Sigmoid colon (tissue), 4 donors: ENCODE measurements around the gene COL4A2.
A peak's percentile ranks its signal among the peaks of the same experiment; 100 is the strongest.

Experiments
- EP300 ChIP-seq, 4 donors: sonication (generic); formaldehyde crosslinking; IDR thresholded peaks; one replicate each; pipeline ENCODE4 v1.6.1; 2017; ENCODE audit warnings: antibody characterized with exemption in 4 of 4
- POLR2A ChIP-seq, 2 donors: fragments of 450-650 bp; IDR thresholded peaks; one replicate each; pipeline ENCODE4 v1.6.1; 2016; ENCODE audit warnings: antibody characterized with exemption in 2 of 2, mild to moderate bottlenecking in 2 of 2, moderate library complexity in 2 of 2
- POLR2AphosphoS5 ChIP-seq, 4 donors: sonication (generic); formaldehyde crosslinking; IDR thresholded peaks; one replicate each; pipeline ENCODE4 v1.6.1; 2017; ENCODE audit warnings: antibody characterized with exemption in 4 of 4
- TF ChIP-seq, protein P1 (sequence below), 4 experiments: fragments of 450-650 bp in 3 of 4; fragments of 200-600 bp in 1 of 4; IDR thresholded peaks; one replicate each; pipeline ENCODE4 v1.5.1; 2016 to 2019; ENCODE audit warnings: antibody characterized with exemption in 4 of 4, mild to moderate bottlenecking in 3 of 4, moderate library complexity in 2 of 4

DNA sequence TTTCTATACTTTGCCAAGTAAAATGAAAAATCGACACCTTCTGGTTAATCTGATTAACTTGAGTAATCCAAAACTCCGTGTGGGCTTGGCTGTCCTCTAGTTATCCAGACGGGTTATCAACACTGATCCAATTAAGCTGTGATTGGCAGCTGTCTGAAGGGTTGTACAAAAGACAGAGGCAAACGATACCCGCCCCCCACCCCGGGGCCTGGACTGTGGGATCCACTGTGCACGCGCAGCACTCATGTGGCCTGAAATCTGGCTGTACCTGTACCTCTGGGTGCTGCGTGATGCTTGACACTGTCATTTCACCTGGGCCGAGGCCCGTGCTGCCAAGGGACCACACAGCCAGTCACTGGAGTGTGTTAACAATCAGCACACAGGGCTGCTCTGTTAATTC lies 53.5 kb downstream of the COL4A2 start:
- TF ChIP-seq POLR2A (IDR thresholded peaks at IDR 0.05) (no peak), POLR2AphosphoS5 (IDR thresholded peaks at IDR 0.05) (peak in 1 of 4 donors; percentile 3), EP300 (IDR thresholded peaks at IDR 0.05) (no peak)
- TF ChIP-seq, protein P1, sequence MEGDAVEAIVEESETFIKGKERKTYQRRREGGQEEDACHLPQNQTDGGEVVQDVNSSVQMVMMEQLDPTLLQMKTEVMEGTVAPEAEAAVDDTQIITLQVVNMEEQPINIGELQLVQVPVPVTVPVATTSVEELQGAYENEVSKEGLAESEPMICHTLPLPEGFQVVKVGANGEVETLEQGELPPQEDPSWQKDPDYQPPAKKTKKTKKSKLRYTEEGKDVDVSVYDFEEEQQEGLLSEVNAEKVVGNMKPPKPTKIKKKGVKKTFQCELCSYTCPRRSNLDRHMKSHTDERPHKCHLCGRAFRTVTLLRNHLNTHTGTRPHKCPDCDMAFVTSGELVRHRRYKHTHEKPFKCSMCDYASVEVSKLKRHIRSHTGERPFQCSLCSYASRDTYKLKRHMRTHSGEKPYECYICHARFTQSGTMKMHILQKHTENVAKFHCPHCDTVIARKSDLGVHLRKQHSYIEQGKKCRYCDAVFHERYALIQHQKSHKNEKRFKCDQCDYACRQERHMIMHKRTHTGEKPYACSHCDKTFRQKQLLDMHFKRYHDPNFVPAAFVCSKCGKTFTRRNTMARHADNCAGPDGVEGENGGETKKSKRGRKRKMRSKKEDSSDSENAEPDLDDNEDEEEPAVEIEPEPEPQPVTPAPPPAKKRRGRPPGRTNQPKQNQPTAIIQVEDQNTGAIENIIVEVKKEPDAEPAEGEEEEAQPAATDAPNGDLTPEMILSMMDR (IDR thresholded peaks at IDR 0.05), result no peak
